Measurements from ENCODE around the gene ROCK2.
"Not testable (repeated sequence)": the region's sequence is repeated elsewhere in the genome, so short reads cannot be mapped to it uniquely, and the experiment has no call there.

The ROCK2 gene

GRCh38 chr2:11169333-11169732 lies 175.1 kb downstream of the ROCK2 start:
- FAIRE-seq = no peak

DNA sequence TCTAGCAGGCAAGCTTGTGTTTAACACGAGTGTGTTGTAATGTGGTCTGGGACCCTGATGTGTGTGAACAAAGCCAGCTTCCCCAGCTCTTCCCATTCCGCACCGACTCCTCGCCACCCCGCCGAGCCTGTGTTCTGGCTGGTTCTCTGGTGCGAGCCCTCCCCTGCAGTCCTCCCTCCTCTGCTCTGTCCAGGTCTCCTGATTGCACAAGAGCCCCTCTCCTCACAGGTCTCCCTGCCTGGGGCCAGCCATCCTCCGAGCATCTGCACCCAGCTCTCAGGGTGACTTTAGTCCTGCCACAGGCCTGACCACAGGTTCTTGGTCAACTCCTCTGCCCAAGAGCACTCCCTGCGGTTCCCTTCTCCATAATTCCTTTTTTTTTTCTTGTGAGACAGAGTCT lies 175.9 kb downstream of the ROCK2 start:
- no peak for FAIRE-seq

DNA sequence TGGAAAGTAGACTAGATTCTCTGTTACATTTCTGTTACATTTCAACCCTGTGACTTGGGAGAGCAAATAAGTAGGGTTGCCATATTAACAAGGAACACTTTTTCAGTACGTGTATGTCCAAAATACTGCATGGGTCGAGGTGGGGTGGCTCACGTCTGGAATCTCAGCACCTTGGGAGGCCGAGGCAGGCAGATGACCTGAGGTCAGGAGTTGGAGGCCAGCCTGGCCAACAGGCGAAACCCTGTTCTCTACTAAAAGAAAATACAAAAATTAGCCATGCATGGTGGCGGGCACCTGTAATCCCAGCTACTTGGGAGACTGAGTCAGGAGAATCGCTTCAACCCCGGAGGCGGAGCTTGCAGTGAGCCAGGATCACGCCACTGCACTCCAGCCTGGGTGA lies 178.0 kb downstream of the ROCK2 start:
- FAIRE-seq = no peak

GRCh38 chr2:11165046-11165445 lies 179.4 kb downstream of the ROCK2 start:
- FAIRE-seq = not testable (repeated sequence)

DNA sequence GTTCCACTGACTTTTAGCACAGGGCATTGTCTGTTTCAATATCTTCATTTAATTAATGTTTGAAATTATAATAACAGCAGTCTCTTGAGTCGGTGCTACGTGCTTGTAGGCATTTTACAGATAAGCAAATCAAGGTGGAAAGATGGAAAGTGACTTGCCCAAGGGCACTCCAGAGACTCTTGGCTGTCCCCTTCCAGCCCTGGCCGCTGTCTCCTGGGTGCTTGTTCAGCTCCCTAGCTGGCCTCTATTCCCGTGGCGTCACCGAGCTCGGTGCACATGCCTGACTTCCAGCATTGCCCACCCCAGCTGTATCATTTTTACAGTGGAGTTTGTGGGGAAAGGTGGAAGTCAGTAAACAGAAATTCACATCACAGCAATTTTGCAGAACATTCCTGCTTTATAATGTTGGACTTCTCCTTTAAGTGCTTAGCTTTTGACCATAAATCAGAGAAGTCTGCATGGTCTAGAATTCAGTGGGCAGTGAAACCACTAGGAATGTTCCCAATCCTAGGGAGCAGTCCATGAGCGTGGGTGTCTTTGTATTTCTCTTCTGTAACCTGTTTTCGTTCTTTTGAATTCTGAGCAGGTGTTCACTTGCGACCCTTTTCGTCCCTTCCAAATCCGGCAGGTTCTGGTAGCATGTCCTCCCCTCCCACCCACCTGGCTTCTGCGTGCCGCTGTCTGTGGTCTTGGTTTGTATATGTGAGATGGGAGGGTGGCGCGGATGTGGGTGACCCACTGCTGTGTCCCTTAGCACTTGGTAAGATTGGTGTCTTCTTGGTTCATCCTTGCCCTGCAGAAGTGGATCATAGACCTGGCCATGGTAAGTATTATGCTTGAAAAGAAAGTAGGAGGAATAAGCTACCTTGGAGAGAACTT lies 180.8 kb downstream of the ROCK2 start:
- no peak for FAIRE-seq

DNA sequence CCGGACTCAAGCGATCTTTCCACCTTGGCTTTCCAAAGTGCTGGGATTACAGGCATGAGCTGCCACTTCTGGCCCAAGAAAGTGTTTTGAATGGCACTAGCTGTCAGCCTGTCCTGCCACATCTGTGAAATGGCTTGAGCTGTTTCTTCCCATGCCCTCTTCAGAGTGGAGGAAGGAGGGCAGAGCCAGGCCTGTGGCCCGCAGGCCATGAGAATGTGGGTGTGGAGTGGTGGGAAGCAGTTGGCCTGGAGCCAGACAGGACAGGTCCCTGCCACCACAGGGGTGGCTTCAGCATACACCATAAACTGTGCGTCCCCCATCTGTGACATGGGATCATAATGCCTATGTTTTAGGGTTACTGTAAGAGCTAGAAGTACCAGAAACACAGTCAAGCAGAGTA lies 182.7 kb downstream of the ROCK2 start:
- FAIRE-seq = no peak

- FAIRE-seq = no peak
These were observed 183.5 kb downstream of the ROCK2 start for GRCh38 chr2:11160731-11161455.

- no peak for FAIRE-seq
These were observed 184.2 kb downstream of the ROCK2 start for GRCh38 chr2:11160256-11160655.

DNA sequence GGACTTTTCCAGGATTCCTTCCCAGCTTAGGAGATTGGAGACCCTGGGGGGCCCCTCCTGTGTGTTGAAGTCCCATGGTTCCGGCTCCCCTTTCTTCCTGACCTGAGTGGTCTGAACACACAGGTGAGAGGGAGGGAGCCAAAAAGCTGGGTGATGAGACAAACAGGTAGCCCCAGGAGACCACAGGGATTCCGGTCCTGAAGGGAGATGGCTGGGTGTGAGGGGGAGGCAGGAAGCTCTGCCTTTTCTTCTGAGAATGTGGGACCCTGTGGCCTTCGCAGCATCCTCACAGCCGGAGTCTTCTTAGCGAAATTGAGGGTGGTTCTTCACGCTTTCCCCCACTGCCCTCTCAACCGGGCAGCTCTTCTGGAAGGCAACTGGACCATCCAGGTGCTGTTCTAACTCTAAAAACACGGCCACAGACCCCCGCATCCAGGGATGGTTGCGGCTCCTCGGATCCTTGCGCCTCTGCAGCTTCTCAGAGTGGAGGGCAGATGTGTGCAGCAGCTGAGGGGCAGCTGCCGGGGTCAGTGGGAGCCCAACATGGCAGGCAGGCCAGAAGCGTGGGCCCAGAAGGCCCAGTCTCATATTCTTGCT lies 184.8 kb downstream of the ROCK2 start:
- no peak for FAIRE-seq

GRCh38 chr2:11158916-11159573 lies 185.4 kb downstream of the ROCK2 start:
- FAIRE-seq = no peak

DNA sequence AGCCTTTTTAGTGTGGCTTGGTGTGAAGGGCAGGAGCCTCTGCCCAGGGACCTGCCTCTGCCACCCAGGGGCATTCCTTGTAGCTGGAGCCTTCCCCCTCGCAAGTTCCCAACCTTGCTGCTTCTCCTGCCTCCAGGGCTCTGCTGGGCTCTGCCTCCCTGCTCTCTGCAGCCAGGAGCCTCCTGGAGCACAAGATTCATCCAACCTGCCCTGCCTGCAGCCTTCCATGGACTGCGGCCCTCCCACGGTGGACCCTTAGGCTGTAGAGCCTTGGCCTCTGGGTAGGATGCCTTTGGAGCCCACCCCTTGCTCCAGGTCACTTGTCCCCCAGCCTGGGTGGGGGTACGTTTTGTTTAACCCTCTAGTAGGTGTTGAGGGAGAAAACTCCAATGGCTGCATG lies 186.7 kb downstream of the ROCK2 start:
- no peak for FAIRE-seq

DNA sequence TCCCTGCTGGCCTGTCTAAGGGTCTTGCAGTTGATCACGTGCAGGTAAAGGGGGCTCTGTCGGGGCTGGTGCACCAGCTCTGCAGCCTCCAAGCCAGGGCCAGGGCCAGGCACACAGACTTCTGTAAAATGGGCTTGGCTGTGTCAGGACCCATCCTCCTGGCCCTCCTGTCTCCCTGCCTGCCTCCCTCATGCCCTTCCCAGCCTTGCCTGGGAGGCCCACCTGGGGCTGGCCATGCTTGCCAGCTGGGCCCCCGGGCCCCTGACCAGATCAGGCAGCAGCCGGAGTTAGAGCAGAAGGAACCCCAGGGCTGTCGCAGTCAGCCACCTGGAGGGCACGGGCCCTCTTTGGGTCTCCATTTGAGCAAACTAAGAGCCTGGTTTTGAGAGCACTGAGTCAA lies 187.1 kb downstream of the ROCK2 start:
- no peak for FAIRE-seq

- no peak for FAIRE-seq
These were observed 187.9 kb downstream of the ROCK2 start for GRCh38 chr2:11156396-11157075.

GRCh38 chr2:11155381-11156035 lies 188.9 kb downstream of the ROCK2 start, which contains the start of gene SLC66A3:
SLC66A3 (plus strand) TSS chr2:11155467; CDS start chr2:11155547, 80 bp downstream.
- no peak for FAIRE-seq

DNA sequence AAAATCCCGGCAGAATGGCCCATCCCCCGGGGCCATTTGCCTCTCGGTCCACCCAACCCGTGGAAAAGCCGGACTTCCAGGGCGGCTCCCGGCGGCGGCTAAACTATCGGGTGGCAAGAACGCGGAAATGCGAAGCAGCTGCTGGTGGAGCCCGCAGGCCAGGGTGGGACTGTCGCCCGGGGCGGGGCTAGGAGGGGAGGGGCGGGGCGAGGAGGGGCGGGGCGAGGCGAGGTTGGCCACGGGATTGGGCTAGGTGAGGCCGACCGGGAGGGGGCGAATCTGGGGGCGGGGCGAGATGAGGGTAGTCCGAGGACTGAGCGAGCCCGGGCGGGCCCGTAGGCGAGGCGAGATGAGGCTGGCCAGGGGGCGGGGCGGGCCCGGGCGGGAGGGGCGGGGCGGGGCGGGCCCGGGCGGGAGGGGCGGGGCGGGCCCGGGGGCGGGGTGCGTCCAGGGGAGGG lies 189.5 kb downstream of the ROCK2 start:
- no peak for FAIRE-seq

DNA sequence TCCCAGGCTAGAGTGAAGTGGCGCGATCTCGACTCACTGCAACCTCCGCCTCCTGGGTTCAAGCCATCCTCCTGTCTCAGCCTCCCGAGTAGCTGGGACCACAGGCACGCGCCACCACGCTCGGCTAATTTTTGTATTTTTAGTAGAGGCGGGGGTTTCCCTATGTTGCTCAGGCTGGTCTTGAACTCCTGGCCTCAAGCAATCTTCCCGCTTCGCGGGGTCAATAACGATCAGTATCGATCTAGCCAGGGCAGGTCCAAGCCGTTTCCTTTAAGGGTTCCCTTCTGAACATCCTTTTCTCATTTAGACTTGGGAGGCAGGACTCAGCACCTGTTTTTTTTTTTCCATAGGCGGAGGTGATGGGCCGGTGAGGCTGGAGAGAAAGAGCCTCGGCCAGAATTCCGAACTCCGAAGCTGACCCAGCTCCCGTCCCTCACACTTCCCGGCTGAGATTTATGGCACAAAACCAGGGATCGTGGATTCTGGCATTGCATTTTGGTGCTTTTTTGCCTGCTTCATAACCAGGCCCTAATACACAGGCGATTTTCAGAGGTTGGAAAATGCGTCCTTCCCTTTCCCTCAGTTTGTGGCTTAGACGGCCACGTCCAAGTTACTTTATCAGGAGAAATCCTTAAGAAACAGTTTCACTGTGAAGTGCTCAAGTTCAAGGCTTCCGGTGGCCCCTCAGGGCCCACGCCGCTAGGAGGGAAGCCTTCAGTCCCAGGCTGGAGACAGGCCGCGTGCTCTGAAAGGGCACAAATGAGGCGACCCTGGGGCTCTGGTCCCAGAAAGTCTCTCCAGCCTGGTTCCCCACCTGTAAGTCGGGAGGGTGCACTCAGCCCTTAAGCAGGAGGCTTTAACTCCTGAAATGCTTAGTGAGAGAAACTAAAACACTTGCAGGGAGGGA lies 190.2 kb downstream of the ROCK2 start:
- FAIRE-seq = no peak

DNA sequence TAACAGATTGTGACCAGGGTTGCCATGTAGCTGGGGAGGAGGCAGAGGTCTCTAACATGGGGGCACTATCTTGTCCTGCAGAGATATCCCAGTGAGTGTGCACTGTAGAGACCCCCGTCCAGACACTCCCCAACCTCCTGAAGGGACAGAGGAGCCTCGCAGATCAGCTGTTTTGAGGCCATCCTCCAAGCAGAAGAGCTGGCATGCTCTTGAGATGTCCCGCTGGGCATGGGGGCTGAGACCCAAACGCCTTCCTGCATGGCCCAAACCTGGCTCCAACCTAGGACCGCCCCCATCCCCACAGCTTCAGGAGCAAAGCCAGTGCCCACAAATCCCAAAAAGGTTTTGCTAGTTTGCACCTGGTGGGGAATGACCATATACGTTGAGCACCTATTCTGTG lies 191.8 kb downstream of the ROCK2 start:
- FAIRE-seq = no peak

DNA sequence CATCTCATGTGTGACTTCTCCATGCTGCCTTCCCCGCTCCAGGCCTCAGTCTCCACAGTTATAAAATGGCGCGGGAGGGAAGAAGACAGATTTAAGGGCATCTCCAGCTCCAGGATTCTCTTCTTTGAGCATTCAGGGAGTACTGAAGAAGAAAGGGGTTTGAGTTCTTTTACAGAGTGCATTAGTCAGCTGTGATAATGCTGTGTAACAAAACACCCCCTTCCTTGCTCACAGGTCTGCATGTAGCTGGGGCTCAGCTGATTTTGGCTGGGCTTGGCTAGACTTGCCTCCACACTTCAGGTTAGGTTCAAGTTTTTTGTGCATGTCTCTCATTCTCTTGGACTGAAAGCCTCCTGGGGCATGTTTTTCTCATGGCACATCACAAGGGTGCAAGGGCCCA lies 197.2 kb downstream of the ROCK2 start:
- FAIRE-seq = no peak

GRCh38 chr2:11146076-11146475 lies 198.4 kb downstream of the ROCK2 start:
- no peak for FAIRE-seq

DNA sequence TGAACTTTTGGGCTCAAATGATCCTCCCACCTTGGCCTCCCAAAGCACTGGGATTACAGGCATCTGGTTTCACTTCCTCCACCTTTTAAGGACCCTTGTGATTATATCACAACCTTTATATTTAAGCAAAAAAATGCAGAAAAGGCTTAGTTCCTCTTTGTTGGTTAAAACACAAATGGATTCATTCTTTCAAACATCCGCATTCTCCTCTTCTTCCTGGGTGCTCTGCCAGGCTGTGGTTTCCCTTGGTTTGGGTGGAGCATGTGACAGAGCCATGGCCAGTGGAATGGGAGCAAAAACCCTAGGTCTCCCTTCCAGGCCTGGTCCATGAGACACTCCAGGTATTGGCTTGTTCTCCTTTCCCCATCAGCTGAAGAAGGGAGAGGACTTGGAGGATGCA lies 199.1 kb downstream of the ROCK2 start:
- FAIRE-seq = no peak

DNA sequence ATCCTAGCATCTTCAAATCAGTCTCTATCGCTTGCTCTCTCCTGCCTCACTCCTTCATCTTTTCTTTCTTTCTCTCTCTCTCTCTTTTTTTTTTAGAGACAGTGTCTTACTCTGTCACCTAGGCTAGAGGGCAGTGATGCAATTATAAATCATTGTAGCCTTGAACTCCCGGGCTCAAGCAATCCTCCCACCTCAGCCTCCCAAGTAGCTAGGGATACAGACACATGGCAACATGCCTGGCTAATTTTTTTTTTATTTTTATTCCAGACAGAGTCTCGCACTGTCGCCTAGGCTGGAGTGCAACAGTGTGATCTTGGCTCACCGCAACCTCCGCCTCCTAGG lies 199.7 kb downstream of the ROCK2 start:
- FAIRE-seq = no peak
